GM12864 (cell line): ENCODE data around the gene RNF5.
A peak's percentile ranks its signal among the peaks of the same experiment; 100 is the strongest.

Source experiments
- DNase-seq: peaks from one replicate; pipeline ENCODE4 v3.0.0-alpha.2; 2011; ENCODE audit warnings: low read depth
- H3K4me3 ChIP-seq: 2 replicates; pipeline ENCODE4 v1.5.1; 2011; ENCODE audit warnings: mild to moderate bottlenecking, low read depth, low read length, control low read depth
- TF ChIP-seq, protein P1 (sequence below): IDR thresholded peaks from 2 replicates; pipeline ENCODE4 v1.5.1; 2011; ENCODE audit warnings: low read depth, mild to moderate bottlenecking, moderate library complexity, low read length, control low read depth, inconsistent platforms; ENCODE audit errors: missing control alignments

Gene RNF5

DNA sequence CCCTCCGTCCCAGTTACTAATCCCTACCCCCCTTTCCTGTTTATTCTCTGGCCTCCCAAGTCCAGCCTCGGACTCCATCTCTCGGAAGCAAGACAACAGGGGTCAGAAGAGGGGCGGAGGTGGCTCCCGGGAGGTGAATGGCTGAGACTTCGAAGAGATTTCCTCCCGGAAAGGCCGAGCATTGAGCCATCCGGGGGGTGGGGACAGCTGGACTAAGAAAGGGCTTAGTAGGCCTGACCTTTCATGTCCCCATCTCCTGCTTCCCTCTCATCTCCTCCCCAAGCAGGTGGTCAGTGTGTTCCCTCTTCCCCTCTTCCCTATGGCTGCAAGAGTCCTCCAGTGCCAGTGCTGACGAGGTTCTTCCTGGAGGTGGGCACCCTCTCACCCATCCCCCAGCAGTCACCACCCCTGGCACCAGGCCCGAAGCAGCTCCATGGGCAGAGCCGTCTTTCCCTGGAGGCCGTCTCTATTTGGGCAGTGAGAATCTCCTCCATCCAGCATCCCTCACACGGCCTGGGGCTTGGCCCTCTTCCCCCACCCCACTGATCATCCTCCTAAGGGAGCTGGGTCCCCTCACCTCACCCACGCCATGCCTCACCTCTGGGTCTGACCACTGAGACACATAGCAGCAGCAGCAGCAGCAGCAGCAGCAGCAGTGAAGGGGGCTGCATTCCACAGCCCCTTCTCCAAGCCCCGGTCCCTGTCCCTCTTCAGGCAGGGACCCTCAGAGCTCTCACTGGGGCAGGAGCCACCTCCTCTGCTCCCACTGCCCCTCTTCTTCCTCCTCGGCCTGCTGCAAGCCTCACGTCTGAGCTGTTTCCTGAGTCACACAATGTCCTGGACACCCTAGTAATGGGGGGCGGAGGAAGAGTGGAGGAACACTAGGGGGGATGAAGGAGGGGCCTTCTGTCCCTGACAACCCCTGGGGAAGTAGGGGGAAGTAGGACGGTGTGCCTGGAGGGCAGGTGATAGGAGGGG lies 45.3 kb downstream of the RNF5 start, which contains the start of gene NOTCH4:
NOTCH4 (minus strand) TSS at position 810 of the 978 bp plus-strand sequence; CDS start at position 671, 139 bp downstream.
- TF ChIP-seq, protein P1, sequence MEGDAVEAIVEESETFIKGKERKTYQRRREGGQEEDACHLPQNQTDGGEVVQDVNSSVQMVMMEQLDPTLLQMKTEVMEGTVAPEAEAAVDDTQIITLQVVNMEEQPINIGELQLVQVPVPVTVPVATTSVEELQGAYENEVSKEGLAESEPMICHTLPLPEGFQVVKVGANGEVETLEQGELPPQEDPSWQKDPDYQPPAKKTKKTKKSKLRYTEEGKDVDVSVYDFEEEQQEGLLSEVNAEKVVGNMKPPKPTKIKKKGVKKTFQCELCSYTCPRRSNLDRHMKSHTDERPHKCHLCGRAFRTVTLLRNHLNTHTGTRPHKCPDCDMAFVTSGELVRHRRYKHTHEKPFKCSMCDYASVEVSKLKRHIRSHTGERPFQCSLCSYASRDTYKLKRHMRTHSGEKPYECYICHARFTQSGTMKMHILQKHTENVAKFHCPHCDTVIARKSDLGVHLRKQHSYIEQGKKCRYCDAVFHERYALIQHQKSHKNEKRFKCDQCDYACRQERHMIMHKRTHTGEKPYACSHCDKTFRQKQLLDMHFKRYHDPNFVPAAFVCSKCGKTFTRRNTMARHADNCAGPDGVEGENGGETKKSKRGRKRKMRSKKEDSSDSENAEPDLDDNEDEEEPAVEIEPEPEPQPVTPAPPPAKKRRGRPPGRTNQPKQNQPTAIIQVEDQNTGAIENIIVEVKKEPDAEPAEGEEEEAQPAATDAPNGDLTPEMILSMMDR = no peak
- no peak for DNase-seq
- no peak within 1 kb of the TSS for H3K4me3 ChIP-seq

DNA sequence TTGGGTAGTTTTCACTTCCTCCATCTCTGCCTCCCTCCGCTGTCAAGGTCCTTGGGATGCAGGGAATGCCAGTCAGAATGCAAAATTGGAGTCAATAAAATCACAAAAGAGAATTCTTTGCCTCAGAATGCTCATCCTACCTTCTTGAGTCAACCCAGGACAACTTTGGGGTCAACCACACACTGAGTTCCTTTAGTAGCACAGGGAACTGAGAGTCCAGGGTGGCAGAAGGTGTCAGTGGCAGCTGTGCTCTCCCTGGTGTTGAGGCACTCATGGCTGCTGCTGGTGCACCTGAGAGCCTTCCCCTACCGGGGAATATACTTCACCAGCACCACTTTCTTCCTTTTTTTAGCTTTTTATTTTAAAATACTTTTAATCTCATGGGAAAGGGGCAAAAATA lies 46.5 kb downstream of the RNF5 start:
- peak; percentile 39 for DNase-seq
- TF ChIP-seq, protein P1 = no peak
- no peak overlapping the region for H3K4me3 ChIP-seq

DNA sequence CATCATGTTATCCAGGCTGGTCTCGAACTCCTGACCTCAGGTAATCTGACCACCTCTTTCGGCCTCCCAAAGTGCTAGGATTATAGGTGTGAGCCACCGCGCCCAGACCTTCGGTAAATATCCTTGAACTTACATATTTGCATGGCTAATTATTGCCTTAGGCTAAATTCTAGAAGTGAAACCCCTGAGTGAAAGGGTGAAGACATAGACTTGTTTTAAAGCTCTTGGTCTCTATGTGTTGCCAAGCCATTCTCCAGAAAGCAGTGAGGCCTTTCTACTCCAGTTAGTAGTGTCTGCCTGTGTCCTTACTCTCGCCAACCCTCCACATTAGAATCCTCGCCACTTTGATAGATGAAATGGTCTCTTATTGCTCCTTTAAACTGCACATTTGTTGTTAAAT lies 48.2 kb downstream of the RNF5 start:
- H3K4me3 ChIP-seq = no peak overlapping the region
- peak; percentile 61 for DNase-seq
- TF ChIP-seq, protein P1 = no peak
